Keratinocyte (primary cell): Measurements from ENCODE around the gene IGFBP3. TPM values are rescaled to one million over a fixed set of nuclear protein-coding genes. Genes with fewer than 3 reads are reported as not detected.
A peak's percentile ranks its signal among the peaks of the same experiment; 100 is the strongest.

Experiments
- DNase-seq: peaks from one replicate; pipeline ENCODE4 v3.0.0-alpha.2; 2011; ENCODE audit warnings: low read depth, missing footprints, low spot score
- FAIRE-seq: peaks from 2 replicates; lab custom pipeline; 2011; peaks lifted over from hg19 to GRCh38; lab: Jason Lieb, UNC
- H2AFZ ChIP-seq: 2 replicates; pipeline ENCODE4 v1.6.0; 2012; ENCODE audit warnings: low read length, control low read depth, inconsistent platforms; ENCODE audit not compliant: control insufficient read depth
- H3K27ac ChIP-seq: 2 replicates; pipeline ENCODE4 v1.5.1; 2011; ENCODE audit warnings: low read length; ENCODE audit not compliant: control insufficient read depth, insufficient read depth
- H3K27me3 ChIP-seq: 3 replicates; pipeline ENCODE4 v1.6.0; 2011; ENCODE audit warnings: low read length; ENCODE audit not compliant: control insufficient read depth, insufficient read depth; ENCODE audit errors: extremely low read depth
- H3K36me3 ChIP-seq, 2 experiments: 2 replicates in 1 of 2; 3 replicates in 1 of 2; pipeline ENCODE4 v1.5.1; 2011; ENCODE audit warnings: low read length in 2 of 2, mild to moderate bottlenecking in 1 of 2; ENCODE audit not compliant: control insufficient read depth in 2 of 2, insufficient read depth in 2 of 2; ENCODE audit errors: extremely low read depth in 1 of 2
- H3K4me1 ChIP-seq: 3 replicates; pipeline ENCODE4 v1.5.1; 2011; ENCODE audit warnings: low read length; ENCODE audit not compliant: control insufficient read depth, insufficient read depth; ENCODE audit errors: extremely low read depth
- H3K4me2 ChIP-seq: 3 replicates; pipeline ENCODE4 v1.6.0; 2011; ENCODE audit warnings: low read depth, low read length; ENCODE audit not compliant: control insufficient read depth, insufficient read depth; ENCODE audit errors: extremely low read depth
- H3K4me3 ChIP-seq, 3 experiments: fragments of 200-600 bp in 1 of 3; sonication (generic) in 1 of 3; 2 replicates in 2 of 3; 3 replicates in 1 of 3; pipeline ENCODE4 v1.5.1; 2011 to 2016; ENCODE audit warnings: low read length in 3 of 3, mild to moderate bottlenecking in 3 of 3, control low read depth in 2 of 3, inconsistent platforms in 1 of 3, low read depth in 1 of 3, mixed read lengths in 1 of 3, mixed run types in 1 of 3, moderate library complexity in 1 of 3; ENCODE audit not compliant: control insufficient read depth in 2 of 3, insufficient read depth in 2 of 3; ENCODE audit errors: extremely low read depth in 1 of 3
- H3K79me2 ChIP-seq: 2 replicates; pipeline ENCODE4 v1.6.0; 2012; ENCODE audit warnings: low read length; ENCODE audit not compliant: control insufficient read depth, insufficient read depth
- H3K9ac ChIP-seq: 3 replicates; pipeline ENCODE4 v1.6.0; 2011; ENCODE audit warnings: low read length; ENCODE audit not compliant: control insufficient read depth, insufficient read depth; ENCODE audit errors: extremely low read depth
- H3K9me1 ChIP-seq: 3 replicates; pipeline ENCODE4 v1.6.0; 2011; ENCODE audit warnings: low read length; ENCODE audit not compliant: control insufficient read depth, insufficient read depth; ENCODE audit errors: extremely low read depth
- H3K9me3 ChIP-seq: 2 replicates; pipeline ENCODE4 v1.5.1; 2012; ENCODE audit warnings: low read depth, low read length; ENCODE audit not compliant: control insufficient read depth
- H4K20me1 ChIP-seq: 3 replicates; pipeline ENCODE4 v1.6.0; 2011; ENCODE audit warnings: low read length; ENCODE audit not compliant: control insufficient read depth, insufficient read depth; ENCODE audit errors: extremely low read depth
- CTCF ChIP-seq, 3 experiments: IDR thresholded peaks in 1 of 3; conservative IDR thresholded peaks in 1 of 3; optimal IDR thresholded peaks in 1 of 3; 2 replicates in 2 of 3; 3 replicates in 1 of 3; pipeline versions ENCODE3 to v1.5.1; 2011; ENCODE audit warnings: low read length in 3 of 3, mild to moderate bottlenecking in 3 of 3, moderate library complexity in 2 of 3, control low read depth in 1 of 3, inconsistent platforms in 1 of 3; ENCODE audit not compliant: insufficient read depth in 2 of 3; ENCODE audit errors: extremely low read depth in 1 of 3
- EZH2 ChIP-seq: IDR thresholded peaks from one replicate; pipeline ENCODE4 v1.6.1; 2012; ENCODE audit warnings: inconsistent platforms, mild to moderate bottlenecking, low read length, moderate library complexity
- dilution Hi-C: fragments of 300-500 bp; cut with MboI; formaldehyde crosslinking; loops from one replicate; pipeline ENCODE4 v1.7.0; 2020; ENCODE audit warnings: low sequenced_read_pairs; ENCODE audit not compliant: extremely low pct_ligation_motif_present
- polyA plus RNA-seq, 5 experiments: library from polyadenylated mRNA; depleted of rRNA in 3 of 5; stranded (reverse) in 3 of 5; stranded (forward) in 1 of 5; unstranded in 1 of 5; fragments of >200 nt; gene quantifications; 1 replicate in 1 of 5; 2 replicates in 3 of 5; 3 replicates in 1 of 5; pipeline versions ENCODE4 v1.2.1 to v1.2.3, GENCODE V29; 2011 to 2012; ENCODE audit warnings: missing spikeins in 2 of 5, low read depth in 1 of 5, low replicate concordance in 1 of 5

The IGFBP3 gene
- polyA plus RNA-seq, 1 donor (not counting 4 experiments of a cell fraction or from before 2014, with no cell fraction given): 14.0 TPM

- dilution Hi-C loops: no loop called here
- H3K4me2 ChIP-seq: no peak overlapping the region
Observed at GRCh38 chr7:45897042-45897690, 23.9 kb downstream of the IGFBP3 start.

GRCh38 chr7:45894665-45895062, 26.4 kb downstream of the IGFBP3 start:
- no peaks in the 10 kb centered on the region for H3K36me3 ChIP-seq
- FAIRE-seq (no peak), DNase-seq (no peak)
- no peaks in the 10 kb centered on the region for H3K9me1 ChIP-seq
- H3K79me2 ChIP-seq: no peaks in the 10 kb centered on the region
- dilution Hi-C loops: no loop called here
- H3K9ac ChIP-seq: no peak overlapping the region
- no peak overlapping the region for H3K4me2 ChIP-seq
- H4K20me1 ChIP-seq: no peaks in the 10 kb centered on the region
- H3K4me3 ChIP-seq: no peak overlapping the region
- TF ChIP-seq CTCF (optimal IDR thresholded peaks at IDR 0.05 in 1 of 3, IDR thresholded peaks at IDR 0.05 in 1 of 3, conservative IDR thresholded peaks at IDR 0.05 in 1 of 3; ENCODE audit: extremely low read depth in 1 of 3, insufficient read depth in 2 of 3, low read length in 3 of 3) (no peak), EZH2 (no peak)
- peaks cover 18% of the 10 kb centered on the region for H3K27me3 ChIP-seq
- no peaks in the 10 kb centered on the region for H3K4me1 ChIP-seq
- H2AFZ ChIP-seq: no peak overlapping the region
- H3K9me3 ChIP-seq: no peaks in the 10 kb centered on the region
- H3K27ac ChIP-seq: no peak overlapping the region

More at GRCh38 chr7:45897042-45897690, 23.9 kb downstream of the IGFBP3 start:
- FAIRE-seq (peak; percentile 48), DNase-seq (no peak)
- Histone ChIP-seq H3K9me1 (no peaks in the 10 kb centered on the region), H2AFZ (no peak overlapping the region), H3K27ac (no peak overlapping the region), H3K9ac (no peak overlapping the region), H3K36me3 (no peaks in the 10 kb centered on the region), H3K27me3 (peaks cover 17% of the 10 kb centered on the region), H3K4me1 (no peaks in the 10 kb centered on the region), H3K79me2 (no peaks in the 10 kb centered on the region), H3K9me3 (no peaks in the 10 kb centered on the region), H3K4me3 (no peak overlapping the region), H4K20me1 (no peaks in the 10 kb centered on the region)
- TF ChIP-seq CTCF (optimal IDR thresholded peaks at IDR 0.05 in 1 of 3, IDR thresholded peaks at IDR 0.05 in 1 of 3, conservative IDR thresholded peaks at IDR 0.05 in 1 of 3; ENCODE audit: extremely low read depth in 1 of 3, insufficient read depth in 2 of 3, low read length in 3 of 3): no peak
